Bronchus fibroblast of lung (primary cell): ENCODE results near the gene SERPINB13. TPM values are rescaled to one million over a fixed set of nuclear protein-coding genes. Genes with fewer than 3 reads are reported as not detected.

ENCODE experiments used
- total RNA-seq: library from RNA; depleted of rRNA; stranded (reverse); fragments of >200 nt; gene quantifications from 2 replicates; pipeline ENCODE4 v1.2.3, GENCODE V29; 2015

The SERPINB13 gene, protein sequence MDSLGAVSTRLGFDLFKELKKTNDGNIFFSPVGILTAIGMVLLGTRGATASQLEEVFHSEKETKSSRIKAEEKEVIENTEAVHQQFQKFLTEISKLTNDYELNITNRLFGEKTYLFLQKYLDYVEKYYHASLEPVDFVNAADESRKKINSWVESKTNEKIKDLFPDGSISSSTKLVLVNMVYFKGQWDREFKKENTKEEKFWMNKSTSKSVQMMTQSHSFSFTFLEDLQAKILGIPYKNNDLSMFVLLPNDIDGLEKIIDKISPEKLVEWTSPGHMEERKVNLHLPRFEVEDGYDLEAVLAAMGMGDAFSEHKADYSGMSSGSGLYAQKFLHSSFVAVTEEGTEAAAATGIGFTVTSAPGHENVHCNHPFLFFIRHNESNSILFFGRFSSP
- not detected in 2 replicates for total RNA-seq

DNA sequence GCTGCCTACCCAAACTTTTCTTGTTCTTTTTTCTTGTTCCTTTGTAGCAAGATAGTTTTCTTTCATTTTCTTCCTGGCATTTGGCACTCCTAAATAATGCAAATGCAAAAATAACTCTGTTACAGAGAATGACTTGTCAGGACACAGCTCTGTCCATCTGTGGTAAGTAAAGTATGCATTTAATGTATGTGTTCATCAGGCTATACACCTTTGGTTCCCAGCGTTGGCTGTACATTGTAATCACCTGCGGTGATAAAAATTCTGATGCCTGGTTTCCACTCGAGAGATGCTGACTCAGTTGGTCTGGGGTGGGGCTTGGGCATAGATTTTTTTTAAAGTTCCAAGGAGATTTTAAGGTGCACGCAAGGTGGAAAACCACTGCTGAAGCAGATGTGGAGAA, at the start of gene SERPINB13:
Gene SERPINB13 (plus strand): TSS at position 378 of the 400 bp plus-strand sequence. CDS start 1,325 bp downstream, outside the sequence.

DNA sequence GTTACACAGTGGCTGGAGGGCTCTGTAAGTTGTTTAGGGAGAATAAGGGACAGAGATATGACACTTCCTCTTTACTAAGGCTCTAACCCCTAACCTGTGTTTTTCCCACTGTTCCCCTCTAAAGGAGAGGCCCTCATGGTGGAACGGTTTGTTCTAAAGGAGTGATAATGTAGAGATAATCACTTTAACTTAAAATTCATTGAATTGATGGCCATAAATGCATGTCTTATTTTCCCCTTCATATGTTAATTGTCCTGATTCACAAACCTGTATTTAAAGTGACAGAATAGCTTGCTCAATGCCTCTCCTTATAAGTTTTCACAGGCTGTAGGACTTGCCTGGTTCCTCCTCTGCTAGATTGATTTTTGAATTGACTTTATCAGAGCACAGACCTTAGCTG, 45.1 kb upstream of the SERPINB13 start, which contains the start of gene SERPINB12:
Gene SERPINB12 (plus strand): TSS at position 301 of the 400 bp plus-strand sequence. CDS start 13,791 bp downstream, outside the sequence.

DNA sequence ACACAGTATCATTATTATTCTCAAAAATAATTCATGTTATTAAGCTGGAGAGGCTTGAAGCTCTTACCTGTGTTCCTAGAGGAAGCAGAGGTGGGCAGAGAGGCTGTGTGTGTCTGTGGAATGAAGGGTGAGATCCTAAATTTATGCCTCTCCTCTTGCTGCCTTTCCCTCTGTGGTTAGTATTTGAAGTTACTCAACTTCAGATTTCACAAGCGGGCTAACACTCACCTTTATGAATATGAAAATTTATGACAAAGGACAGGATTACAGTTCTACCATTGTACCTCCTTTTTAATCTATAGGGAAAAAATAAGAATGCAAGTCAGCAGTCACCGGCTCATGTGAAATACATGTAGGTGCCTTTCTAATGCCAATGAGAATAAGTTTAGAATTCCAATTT, 57.0 kb downstream of the SERPINB13 start, which contains the start of gene SERPINB4:
Gene SERPINB4 (minus strand): TSS at position 115 of the 400 bp plus-strand sequence. CDS start 679 bp downstream, outside the sequence.

Other genes with a start within 250 kb of the SERPINB13 start
- 27.2 and 29.1 TPM in 2 replicates for gene KDSR, start 220.1 kb upstream of the SERPINB13 start, total RNA-seq
- gene VPS4B, start 164.9 kb upstream of the SERPINB13 start, total RNA-seq: 20.2 and 24.2 TPM in 2 replicates
- gene SERPINB5, start 110.4 kb upstream of the SERPINB13 start, total RNA-seq: 0.15 TPM in 1 of 2 replicates, not detected in the other
- gene SERPINB12, start 45.0 kb upstream of the SERPINB13 start, total RNA-seq: not detected in 2 replicates
- not detected in 2 replicates for gene SERPINB4, start 56.9 kb downstream of the SERPINB13 start, total RNA-seq
- not detected in 2 replicates for gene SERPINB3, start 74.5 kb downstream of the SERPINB13 start, total RNA-seq
- gene SERPINB11, start 115.6 kb downstream of the SERPINB13 start, total RNA-seq: not detected in 2 replicates
- gene SERPINB7, start 188.1 kb downstream of the SERPINB13 start, total RNA-seq: 4.2 and 10.3 TPM in 2 replicates